Tibial nerve (tissue), 3 donors: ENCODE measurements around the gene BCAR1.

Experiments
- POLR2A ChIP-seq, 2 donors: fragments of 450-650 bp; IDR thresholded peaks; one replicate each; pipeline ENCODE4 v1.6.1; 2017; ENCODE audit warnings: antibody characterized with exemption in 2 of 2, mild to moderate bottlenecking in 2 of 2, moderate library complexity in 2 of 2
- TF ChIP-seq, protein P1 (sequence below), 5 experiments: fragments of 200-600 bp in 3 of 5; fragments of 450-650 bp in 2 of 5; sonication (generic) in 3 of 5; IDR thresholded peaks; one replicate each; pipeline ENCODE4 v1.5.1; 2016 to 2019; ENCODE audit warnings: antibody characterized with exemption in 5 of 5, mild to moderate bottlenecking in 3 of 5, moderate library complexity in 2 of 5

DNA sequence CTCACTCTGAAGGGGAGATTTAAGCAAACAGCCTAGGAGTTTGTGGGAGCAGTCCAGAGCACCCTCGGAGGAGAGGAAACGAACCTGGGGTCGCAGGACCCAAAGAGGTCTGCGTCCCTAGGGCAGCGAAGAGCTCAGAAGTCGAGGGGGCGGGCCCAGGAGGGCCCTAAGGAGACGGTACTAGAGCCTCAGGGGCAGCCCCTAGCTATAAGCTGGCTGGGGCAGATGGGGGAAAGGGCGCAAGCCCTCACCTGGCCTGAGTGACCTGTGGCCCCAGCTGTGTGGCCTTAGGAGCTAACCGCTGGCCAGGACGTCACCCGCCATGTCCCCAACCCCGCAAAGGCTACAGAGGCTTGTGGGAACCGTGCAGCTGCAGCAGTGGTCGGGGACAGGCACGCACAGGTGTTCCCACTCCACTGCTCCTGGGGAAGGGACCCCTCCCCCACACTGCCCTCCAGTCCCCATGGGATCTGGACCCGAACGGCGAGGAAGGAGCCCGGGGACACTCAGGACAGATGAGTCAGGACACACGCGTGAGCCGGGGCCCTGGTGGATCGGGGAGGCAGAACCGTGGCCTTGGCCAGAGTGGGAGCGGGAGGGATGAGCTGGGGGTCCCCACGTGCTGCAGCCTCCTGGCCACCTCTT is 42.4 kb downstream of the BCAR1 start:
- TF ChIP-seq, protein P1, sequence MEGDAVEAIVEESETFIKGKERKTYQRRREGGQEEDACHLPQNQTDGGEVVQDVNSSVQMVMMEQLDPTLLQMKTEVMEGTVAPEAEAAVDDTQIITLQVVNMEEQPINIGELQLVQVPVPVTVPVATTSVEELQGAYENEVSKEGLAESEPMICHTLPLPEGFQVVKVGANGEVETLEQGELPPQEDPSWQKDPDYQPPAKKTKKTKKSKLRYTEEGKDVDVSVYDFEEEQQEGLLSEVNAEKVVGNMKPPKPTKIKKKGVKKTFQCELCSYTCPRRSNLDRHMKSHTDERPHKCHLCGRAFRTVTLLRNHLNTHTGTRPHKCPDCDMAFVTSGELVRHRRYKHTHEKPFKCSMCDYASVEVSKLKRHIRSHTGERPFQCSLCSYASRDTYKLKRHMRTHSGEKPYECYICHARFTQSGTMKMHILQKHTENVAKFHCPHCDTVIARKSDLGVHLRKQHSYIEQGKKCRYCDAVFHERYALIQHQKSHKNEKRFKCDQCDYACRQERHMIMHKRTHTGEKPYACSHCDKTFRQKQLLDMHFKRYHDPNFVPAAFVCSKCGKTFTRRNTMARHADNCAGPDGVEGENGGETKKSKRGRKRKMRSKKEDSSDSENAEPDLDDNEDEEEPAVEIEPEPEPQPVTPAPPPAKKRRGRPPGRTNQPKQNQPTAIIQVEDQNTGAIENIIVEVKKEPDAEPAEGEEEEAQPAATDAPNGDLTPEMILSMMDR (IDR thresholded peaks at IDR 0.05) = no peak
- no peak for TF ChIP-seq POLR2A (IDR thresholded peaks at IDR 0.05)
